ENCODE measurements around the gene VPS51. TPM values are rescaled to one million over a fixed set of nuclear protein-coding genes. Genes with fewer than 3 reads are reported as not detected.

Gene VPS51
- total and polyA plus RNA-seq, 2 of the 13 experiments (the other 11 are each of a cell fraction or from before 2014, with no cell fraction given), result 76.3 to 90.6 TPM

DNA sequence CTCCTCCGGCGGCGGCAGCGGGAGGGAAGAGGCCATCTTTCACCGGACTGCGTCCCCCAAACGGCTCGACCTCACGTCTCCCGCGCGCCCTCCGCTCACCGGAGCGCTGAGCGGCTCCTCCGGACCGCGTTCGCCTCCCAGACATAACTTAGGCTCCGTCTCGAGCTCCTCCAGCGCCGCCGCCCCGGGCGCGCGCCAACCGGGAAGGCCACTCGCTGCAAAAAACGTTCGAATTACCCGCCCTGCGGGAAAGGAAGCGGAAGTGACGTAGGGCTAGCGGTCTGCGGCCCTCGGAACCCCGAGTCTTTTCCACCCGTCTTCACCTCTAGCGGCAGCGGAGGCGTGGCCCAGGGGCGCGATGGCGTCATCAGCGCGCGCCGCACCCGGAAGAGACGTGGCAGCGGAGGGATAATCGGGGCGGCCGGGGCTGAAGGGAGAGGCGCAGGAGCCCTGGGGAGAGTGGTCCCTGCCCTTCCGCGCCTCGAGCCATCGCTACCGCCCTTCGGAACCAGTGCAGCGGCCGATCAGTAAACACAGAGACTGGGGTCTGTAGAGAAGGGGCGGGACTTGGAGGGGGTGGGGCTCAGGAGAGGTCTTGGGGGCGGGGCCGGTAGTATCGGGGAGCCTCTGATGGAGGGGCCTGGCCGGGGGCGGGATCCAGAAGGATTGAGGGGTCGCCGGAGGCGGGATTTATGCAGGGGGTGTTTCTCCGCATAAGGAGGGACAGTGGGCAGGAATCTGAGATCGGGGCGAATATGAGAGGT lies 12.0 kb upstream of the VPS51 start, which contains the start of the genes CDCA5 and ZFPL1 (continued):
- TF ChIP-seq, protein P1, sequence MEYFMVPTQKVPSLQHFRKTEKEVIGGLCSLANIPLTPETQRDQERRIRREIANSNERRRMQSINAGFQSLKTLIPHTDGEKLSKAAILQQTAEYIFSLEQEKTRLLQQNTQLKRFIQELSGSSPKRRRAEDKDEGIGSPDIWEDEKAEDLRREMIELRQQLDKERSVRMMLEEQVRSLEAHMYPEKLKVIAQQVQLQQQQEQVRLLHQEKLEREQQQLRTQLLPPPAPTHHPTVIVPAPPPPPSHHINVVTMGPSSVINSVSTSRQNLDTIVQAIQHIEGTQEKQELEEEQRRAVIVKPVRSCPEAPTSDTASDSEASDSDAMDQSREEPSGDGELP (IDR thresholded peaks at IDR 0.05; ENCODE audit: borderline replicate concordance, low read depth), result no peak
- TF ChIP-seq ZNF746 (CRISPR knock-in tag; IDR thresholded peaks at IDR 0.05) (peak; percentile 37; the same call in 1 of the 2 replicates), MEIS1 (CRISPR knock-in tag; IDR thresholded peaks at IDR 0.05; ENCODE audit: borderline replicate concordance) (peak; percentile 57; the same call in 1 of the 2 replicates), ZNF510 (CRISPR knock-in tag; IDR thresholded peaks at IDR 0.05; ENCODE audit: low read depth) (0 out of 2 replicates have a peak, but pooled peaks have one; percentile 65), ZNF841 (CRISPR knock-in tag; IDR thresholded peaks at IDR 0.05; ENCODE audit: borderline replicate concordance) (peak; percentile 52; the same call in 1 of the 2 replicates), SOX13 (IDR thresholded peaks at IDR 0.05) (no peak), SOX13 (CRISPR knock-in tag; conservative IDR thresholded peaks at IDR 0.05 in 1 of 2, IDR thresholded peaks at IDR 0.05 in 1 of 2) (peak in 1 of 2 experiments; percentile 38; a peak in 1 of 4 replicates), MYC (CRISPR knock-in tag; IDR thresholded peaks at IDR 0.05; ENCODE audit: borderline replicate concordance) (peak; percentile 73; the same call in 1 of the 2 replicates), IRF2 (CRISPR knock-in tag; IDR thresholded peaks at IDR 0.05) (peak; percentile 89), ZNF724P (CRISPR knock-in tag; IDR thresholded peaks at IDR 0.05; ENCODE audit: borderline replicate concordance) (peak; percentile 92), NCOR1 (IDR thresholded peaks at IDR 0.05; ENCODE audit: borderline replicate concordance, low read length) (peak; percentile 46; the same call in 1 of the 2 replicates)
- TF ChIP-seq, protein P2, sequence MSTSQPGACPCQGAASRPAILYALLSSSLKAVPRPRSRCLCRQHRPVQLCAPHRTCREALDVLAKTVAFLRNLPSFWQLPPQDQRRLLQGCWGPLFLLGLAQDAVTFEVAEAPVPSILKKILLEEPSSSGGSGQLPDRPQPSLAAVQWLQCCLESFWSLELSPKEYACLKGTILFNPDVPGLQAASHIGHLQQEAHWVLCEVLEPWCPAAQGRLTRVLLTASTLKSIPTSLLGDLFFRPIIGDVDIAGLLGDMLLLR (CRISPR knock-in tag; IDR thresholded peaks at IDR 0.05), result 0 out of 2 replicates have a peak, but pooled peaks have one; percentile 47
- TF ChIP-seq, protein P3, sequence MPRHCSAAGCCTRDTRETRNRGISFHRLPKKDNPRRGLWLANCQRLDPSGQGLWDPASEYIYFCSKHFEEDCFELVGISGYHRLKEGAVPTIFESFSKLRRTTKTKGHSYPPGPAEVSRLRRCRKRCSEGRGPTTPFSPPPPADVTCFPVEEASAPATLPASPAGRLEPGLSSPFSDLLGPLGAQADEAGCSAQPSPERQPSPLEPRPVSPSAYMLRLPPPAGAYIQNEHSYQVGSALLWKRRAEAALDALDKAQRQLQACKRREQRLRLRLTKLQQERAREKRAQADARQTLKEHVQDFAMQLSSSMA (CRISPR knock-in tag; IDR thresholded peaks at IDR 0.05), result 0 out of 2 replicates have a peak, but pooled peaks have one; percentile 38
- TF ChIP-seq, protein P4, sequence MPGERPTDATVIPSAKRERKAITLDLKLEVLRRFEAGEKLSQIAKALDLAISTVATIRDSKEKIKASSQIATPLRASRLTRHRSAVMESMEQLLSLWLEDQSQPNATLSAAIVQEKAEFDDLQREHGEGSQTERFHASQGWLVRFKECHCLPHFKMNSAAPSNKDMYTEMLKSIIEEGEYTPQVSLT (CRISPR knock-in tag; IDR thresholded peaks at IDR 0.05; ENCODE audit: borderline replicate concordance, low read depth), result no peak
- TF ChIP-seq, protein P5, sequence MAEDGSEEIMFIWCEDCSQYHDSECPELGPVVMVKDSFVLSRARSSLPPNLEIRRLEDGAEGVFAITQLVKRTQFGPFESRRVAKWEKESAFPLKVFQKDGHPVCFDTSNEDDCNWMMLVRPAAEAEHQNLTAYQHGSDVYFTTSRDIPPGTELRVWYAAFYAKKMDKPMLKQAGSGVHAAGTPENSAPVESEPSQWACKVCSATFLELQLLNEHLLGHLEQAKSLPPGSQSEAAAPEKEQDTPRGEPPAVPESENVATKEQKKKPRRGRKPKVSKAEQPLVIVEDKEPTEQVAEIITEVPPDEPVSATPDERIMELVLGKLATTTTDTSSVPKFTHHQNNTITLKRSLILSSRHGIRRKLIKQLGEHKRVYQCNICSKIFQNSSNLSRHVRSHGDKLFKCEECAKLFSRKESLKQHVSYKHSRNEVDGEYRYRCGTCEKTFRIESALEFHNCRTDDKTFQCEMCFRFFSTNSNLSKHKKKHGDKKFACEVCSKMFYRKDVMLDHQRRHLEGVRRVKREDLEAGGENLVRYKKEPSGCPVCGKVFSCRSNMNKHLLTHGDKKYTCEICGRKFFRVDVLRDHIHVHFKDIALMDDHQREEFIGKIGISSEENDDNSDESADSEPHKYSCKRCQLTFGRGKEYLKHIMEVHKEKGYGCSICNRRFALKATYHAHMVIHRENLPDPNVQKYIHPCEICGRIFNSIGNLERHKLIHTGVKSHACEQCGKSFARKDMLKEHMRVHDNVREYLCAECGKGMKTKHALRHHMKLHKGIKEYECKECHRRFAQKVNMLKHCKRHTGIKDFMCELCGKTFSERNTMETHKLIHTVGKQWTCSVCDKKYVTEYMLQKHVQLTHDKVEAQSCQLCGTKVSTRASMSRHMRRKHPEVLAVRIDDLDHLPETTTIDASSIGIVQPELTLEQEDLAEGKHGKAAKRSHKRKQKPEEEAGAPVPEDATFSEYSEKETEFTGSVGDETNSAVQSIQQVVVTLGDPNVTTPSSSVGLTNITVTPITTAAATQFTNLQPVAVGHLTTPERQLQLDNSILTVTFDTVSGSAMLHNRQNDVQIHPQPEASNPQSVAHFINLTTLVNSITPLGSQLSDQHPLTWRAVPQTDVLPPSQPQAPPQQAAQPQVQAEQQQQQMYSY (CRISPR knock-in tag; IDR thresholded peaks at IDR 0.05), result 0 out of 2 replicates have a peak, but pooled peaks have one; percentile 5
- TF ChIP-seq, protein P6, sequence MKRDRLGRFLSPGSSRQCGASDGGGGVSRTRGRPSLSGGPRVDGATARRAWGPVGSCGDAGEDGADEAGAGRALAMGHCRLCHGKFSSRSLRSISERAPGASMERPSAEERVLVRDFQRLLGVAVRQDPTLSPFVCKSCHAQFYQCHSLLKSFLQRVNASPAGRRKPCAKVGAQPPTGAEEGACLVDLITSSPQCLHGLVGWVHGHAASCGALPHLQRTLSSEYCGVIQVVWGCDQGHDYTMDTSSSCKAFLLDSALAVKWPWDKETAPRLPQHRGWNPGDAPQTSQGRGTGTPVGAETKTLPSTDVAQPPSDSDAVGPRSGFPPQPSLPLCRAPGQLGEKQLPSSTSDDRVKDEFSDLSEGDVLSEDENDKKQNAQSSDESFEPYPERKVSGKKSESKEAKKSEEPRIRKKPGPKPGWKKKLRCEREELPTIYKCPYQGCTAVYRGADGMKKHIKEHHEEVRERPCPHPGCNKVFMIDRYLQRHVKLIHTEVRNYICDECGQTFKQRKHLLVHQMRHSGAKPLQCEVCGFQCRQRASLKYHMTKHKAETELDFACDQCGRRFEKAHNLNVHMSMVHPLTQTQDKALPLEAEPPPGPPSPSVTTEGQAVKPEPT (CRISPR knock-in tag; IDR thresholded peaks at IDR 0.05; ENCODE audit: low read depth), result peak; percentile 77; the same call in 1 of the 2 replicates
- TF ChIP-seq, protein P7, sequence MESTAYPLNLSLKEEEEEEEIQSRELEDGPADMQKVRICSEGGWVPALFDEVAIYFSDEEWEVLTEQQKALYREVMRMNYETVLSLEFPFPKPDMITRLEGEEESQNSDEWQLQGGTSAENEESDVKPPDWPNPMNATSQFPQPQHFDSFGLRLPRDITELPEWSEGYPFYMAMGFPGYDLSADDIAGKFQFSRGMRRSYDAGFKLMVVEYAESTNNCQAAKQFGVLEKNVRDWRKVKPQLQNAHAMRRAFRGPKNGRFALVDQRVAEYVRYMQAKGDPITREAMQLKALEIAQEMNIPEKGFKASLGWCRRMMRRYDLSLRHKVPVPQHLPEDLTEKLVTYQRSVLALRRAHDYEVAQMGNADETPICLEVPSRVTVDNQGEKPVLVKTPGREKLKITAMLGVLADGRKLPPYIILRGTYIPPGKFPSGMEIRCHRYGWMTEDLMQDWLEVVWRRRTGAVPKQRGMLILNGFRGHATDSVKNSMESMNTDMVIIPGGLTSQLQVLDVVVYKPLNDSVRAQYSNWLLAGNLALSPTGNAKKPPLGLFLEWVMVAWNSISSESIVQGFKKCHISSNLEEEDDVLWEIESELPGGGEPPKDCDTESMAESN (CRISPR knock-in tag; conservative IDR thresholded peaks at IDR 0.05), result peak; percentile 88
